ENCODE results near the gene ADH1B. TPM values are rescaled to one million over a fixed set of nuclear protein-coding genes. Genes with fewer than 3 reads are reported as not detected.
"Not testable (repeated sequence)": the region's sequence is repeated elsewhere in the genome, so short reads cannot be mapped to it uniquely, and the experiment has no call there.

Gene ADH1B
- total and polyA plus RNA-seq, 10 donors = 39.3 to 330 (median 68.6) TPM

- no peaks in the 10 kb centered on the region for H3K36me3 ChIP-seq
Observed at GRCh38 chr4:99324361-99324760, 3.2 kb upstream of the ADH1B start.

GRCh38 chr4:99323756-99324155 lies 2.6 kb upstream of the ADH1B start:
- TF ChIP-seq CTCF (IDR thresholded peaks at IDR 0.05 in 8 of 11, conservative IDR thresholded peaks at IDR 0.05 in 3 of 11) = no peak
- TF ChIP-seq POLR2A (IDR thresholded peaks at IDR 0.05) = no peak
- peak in 1 of 3 donors; percentile 6 for TF ChIP-seq POLR2AphosphoS5 (IDR thresholded peaks at IDR 0.05)
- Histone ChIP-seq H3K9me3 (peaks cover 0 to 18% (median 11%) of the 10 kb centered on the region in 8 donors), H3K27ac (peak overlapping the region in 4 of 8 donors; percentile 19 to 58 (median 48)), H3K4me3 (no peak overlapping the region), H3K36me3 (no peaks in the 10 kb centered on the region), H3K27me3 (replicated peaks in 1 of 7) (no peaks in the 10 kb centered on the region), H3K4me1 (no peaks in the 10 kb centered on the region)
- no peak for DNase-seq
- WGBS, 5 donors = 77 to 97% (median 88%) methylated on average over 1 of the region's 1 CpG
- intact Hi-C loops (cut with DNase I; ENCODE audit: low total_unique reads) = no loop called here

More at GRCh38 chr4:99324361-99324760, 3.2 kb upstream of the ADH1B start:
- no peak overlapping the region for H3K4me3 ChIP-seq
- no peaks in the 10 kb centered on the region for H3K27me3 ChIP-seq (replicated peaks in 1 of 7)
- intact Hi-C loops (cut with DNase I; ENCODE audit: low total_unique reads) = no loop called here
- H3K9me3 ChIP-seq = peaks cover 0 to 18% (median 11%) of the 10 kb centered on the region in 8 donors
- H3K27ac ChIP-seq = peak overlapping the region in 5 of 8 donors; percentile 19 to 58 (median 45)
- no peaks in the 10 kb centered on the region for H3K4me1 ChIP-seq
- TF ChIP-seq POLR2A (IDR thresholded peaks at IDR 0.05) (no peak), POLR2AphosphoS5 (IDR thresholded peaks at IDR 0.05) (no peak), CTCF (IDR thresholded peaks at IDR 0.05 in 8 of 11, conservative IDR thresholded peaks at IDR 0.05 in 3 of 11) (no peak)
- 33 to 74% (median 61%) methylated on average over 1 of the region's 1 CpG for WGBS, 5 donors
- no peak for DNase-seq

GRCh38 chr4:99317811-99318210 lies 3.4 kb downstream of the ADH1B start:
- H3K27ac ChIP-seq = peak overlapping the region in 3 of 8 donors; percentile 12 to 50 (median 29)
- H3K27me3 ChIP-seq (replicated peaks in 1 of 7); H3K9me3 ChIP-seq; intact Hi-C loops (cut with DNase I; ENCODE audit: low total_unique reads); H3K4me1 ChIP-seq; H3K36me3 ChIP-seq; DNase-seq: not testable (repeated sequence)
- WGBS, 5 donors = 80 to 86% (median 82%) methylated on average over 8 of the region's 8 CpGs
- peak overlapping the region in 2 of 8 donors; percentile 41 to 49 for H3K4me3 ChIP-seq

- H3K36me3 ChIP-seq = no peaks in the 10 kb centered on the region
- WGBS, 5 donors = 70 to 89% (median 79%) methylated on average over 3 of the region's 3 CpGs
- no peaks in the 10 kb centered on the region for H3K27me3 ChIP-seq (replicated peaks in 1 of 7)
- peak overlapping the region in 3 of 8 donors; percentile 12 to 50 (median 29) for H3K27ac ChIP-seq
- no peaks in the 10 kb centered on the region for H3K4me1 ChIP-seq
- no peaks in the 10 kb centered on the region for H3K9me3 ChIP-seq
- DNase-seq = no peak
- TF ChIP-seq CTCF (IDR thresholded peaks at IDR 0.05 in 8 of 11, conservative IDR thresholded peaks at IDR 0.05 in 3 of 11) (no peak), POLR2AphosphoS5 (IDR thresholded peaks at IDR 0.05) (no peak), POLR2A (IDR thresholded peaks at IDR 0.05) (no peak)
- intact Hi-C loops (cut with DNase I; ENCODE audit: low total_unique reads) = no loop called here
- peak overlapping the region in 2 of 8 donors; percentile 0 to 49 for H3K4me3 ChIP-seq
Observed at GRCh38 chr4:99317354-99317753, 3.8 kb downstream of the ADH1B start.

GRCh38 chr4:99315839-99316238 lies 5.4 kb downstream of the ADH1B start:
- Histone ChIP-seq H3K36me3 (no peaks in the 10 kb centered on the region), H3K27me3 (replicated peaks in 1 of 7) (no peaks in the 10 kb centered on the region), H3K27ac (no peak overlapping the region), H3K4me1 (no peaks in the 10 kb centered on the region), H3K9me3 (no peaks in the 10 kb centered on the region), H3K4me3 (peak overlapping the region in 1 of 8 donors; percentile 33)
- WGBS, 5 donors = 78 to 84% (median 80%) methylated on average over 6 of the region's 6 CpGs
- DNase-seq = no peak
- intact Hi-C loops (cut with DNase I; ENCODE audit: low total_unique reads) = no loop called here
- TF ChIP-seq POLR2AphosphoS5 (IDR thresholded peaks at IDR 0.05) (no peak), CTCF (IDR thresholded peaks at IDR 0.05 in 8 of 11, conservative IDR thresholded peaks at IDR 0.05 in 3 of 11) (no peak), POLR2A (IDR thresholded peaks at IDR 0.05) (no peak)

Data from spleen (tissue), 11 donors.